Cardiac fibroblast (primary cell): Measurements from ENCODE around the gene PLXDC2.

Experiments used
- DNase-seq, 2 donors: peaks; one replicate each; pipeline versions ENCODE4 v3.0.0 to v3.0.0-alpha.2; 2010; ENCODE audit warnings: low read depth in 2 of 2
- H3K4me3 ChIP-seq, 2 donors: replicated peaks in 1 of 2; 1 replicate in 1 of 2; 2 replicates in 1 of 2; pipeline ENCODE4 v1.5.1; 2011; ENCODE audit warnings: low read depth in 2 of 2, low read length in 2 of 2, mild to moderate bottlenecking in 2 of 2, moderate library complexity in 1 of 2
- TF ChIP-seq, protein P1 (sequence below): IDR thresholded peaks from one replicate; pipeline ENCODE4 v1.5.1; 2011; ENCODE audit warnings: low read depth, mild to moderate bottlenecking, low read length, inconsistent platforms

PLXDC2 gene

DNA sequence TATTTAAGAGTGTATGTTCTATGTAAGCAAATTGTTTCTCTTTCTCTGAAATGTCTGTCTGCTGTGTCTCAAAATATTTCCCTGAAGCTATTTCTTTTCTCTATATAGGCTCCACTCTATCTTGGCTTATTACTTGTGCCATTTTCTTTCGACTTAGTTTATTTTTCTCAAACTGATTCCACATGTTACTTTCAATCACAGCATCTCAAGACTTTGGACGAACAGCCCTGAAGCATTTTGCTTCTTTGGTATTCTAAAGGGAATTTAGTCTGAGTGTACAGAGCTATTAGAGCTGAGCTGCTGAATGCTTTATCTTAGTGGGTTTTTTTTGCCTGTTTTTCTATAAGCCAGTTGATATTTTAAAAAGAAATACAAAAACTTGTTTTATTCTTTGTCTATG lies 95.7 kb downstream of the PLXDC2 start:
- no peak overlapping the region for H3K4me3 ChIP-seq
- TF ChIP-seq, protein P1, sequence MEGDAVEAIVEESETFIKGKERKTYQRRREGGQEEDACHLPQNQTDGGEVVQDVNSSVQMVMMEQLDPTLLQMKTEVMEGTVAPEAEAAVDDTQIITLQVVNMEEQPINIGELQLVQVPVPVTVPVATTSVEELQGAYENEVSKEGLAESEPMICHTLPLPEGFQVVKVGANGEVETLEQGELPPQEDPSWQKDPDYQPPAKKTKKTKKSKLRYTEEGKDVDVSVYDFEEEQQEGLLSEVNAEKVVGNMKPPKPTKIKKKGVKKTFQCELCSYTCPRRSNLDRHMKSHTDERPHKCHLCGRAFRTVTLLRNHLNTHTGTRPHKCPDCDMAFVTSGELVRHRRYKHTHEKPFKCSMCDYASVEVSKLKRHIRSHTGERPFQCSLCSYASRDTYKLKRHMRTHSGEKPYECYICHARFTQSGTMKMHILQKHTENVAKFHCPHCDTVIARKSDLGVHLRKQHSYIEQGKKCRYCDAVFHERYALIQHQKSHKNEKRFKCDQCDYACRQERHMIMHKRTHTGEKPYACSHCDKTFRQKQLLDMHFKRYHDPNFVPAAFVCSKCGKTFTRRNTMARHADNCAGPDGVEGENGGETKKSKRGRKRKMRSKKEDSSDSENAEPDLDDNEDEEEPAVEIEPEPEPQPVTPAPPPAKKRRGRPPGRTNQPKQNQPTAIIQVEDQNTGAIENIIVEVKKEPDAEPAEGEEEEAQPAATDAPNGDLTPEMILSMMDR: no peak
- DNase-seq: no peak

DNA sequence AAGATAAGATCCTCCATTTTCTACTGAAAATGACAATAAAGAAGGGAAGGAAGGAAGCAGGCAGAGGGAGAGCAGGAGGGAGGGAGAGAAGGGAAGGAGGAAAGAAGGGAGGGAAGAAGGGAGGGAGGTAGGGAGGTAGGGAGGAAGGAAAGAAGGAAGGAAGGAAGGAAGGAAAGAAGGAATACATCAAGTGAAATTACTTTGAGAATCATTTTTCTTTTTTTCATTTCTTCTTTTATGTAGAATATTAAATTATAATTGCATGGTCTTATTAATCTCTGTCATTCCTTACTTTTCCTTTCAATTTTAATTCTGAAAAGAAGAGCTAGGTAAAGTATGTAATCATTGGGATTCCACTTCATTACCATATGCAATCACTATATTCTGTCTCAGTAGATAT lies 97.8 kb downstream of the PLXDC2 start:
- TF ChIP-seq, protein P1: no peak
- no peak for DNase-seq
- no peak overlapping the region for H3K4me3 ChIP-seq

DNA sequence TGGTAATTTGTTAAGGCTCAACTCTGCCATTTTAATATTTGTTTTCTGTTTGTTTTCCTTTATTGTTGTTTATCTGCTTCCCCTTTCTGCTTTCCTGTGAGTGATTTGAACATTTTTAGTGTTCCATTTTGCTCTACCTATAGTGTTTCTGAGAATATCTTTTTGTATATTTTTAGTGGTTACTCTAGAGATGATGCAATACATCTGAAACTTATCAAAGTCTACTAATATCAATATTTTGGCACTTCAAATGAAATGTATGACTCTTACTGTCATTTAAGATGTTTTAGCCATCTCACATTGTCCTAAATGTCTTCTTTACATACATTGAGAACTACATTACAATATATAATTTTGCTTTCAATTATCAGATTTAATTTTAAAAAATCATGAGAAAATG lies 98.9 kb downstream of the PLXDC2 start:
- H3K4me3 ChIP-seq: no peak overlapping the region
- DNase-seq: no peak
- TF ChIP-seq, protein P1: no peak

DNA sequence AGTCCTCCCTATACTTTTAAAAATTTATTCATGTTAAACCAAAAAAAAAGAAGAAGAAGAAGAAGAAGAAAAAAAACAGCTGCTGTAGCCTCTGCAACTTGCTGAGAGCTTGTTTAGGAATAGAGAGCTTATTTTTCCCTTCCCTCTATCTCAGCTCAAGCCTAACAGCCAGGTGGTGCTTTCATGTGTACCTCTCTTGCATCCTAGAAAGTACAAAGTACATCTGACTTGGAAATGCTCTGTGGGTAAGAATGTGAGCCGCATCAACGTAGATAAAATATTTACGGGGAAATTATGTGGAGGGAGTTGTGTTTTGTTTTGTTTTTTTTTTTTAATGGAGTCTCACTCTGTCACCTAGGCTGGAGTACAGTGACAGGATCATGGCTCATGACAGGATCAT lies 99.6 kb downstream of the PLXDC2 start:
- DNase-seq: no peak
- no peak overlapping the region for H3K4me3 ChIP-seq
- TF ChIP-seq, protein P1: no peak

DNA sequence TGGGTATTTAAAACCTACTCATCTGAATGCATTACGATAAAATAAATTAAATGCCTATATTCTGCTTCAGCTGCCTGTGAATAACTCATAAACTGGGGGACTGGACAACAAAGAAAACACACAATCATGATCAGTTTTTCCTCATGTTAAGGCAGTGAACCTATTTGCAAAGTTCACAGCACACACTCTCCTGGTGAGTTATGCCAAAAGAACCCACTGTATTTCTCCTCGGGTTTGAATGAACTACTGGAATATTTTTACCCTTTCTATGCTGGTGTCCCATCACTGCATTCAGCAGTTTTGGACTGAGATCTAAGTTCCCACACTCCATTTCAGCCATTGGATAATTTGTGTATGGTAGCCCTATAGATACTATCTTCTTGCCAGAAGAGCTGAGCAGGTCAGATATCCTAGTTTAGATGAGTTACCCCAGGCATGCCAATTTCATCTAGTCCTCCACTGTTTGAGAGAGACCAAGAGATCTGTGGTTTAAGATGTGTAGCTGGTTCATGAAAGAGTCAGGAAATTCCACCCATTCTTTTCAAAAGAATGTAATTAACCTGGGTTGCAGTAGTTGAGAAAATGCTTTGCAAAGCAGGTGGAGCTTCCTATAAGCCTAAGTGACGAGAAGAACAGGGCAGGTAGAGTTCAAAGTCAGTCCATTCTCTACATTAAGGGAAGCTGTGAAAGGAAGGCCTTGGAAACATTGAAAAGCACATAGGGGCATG lies 101.7 kb downstream of the PLXDC2 start:
- H3K4me3 ChIP-seq: no peak overlapping the region
- TF ChIP-seq, protein P1: no peak
- peak in 1 of 2 donors; percentile 25 for DNase-seq

DNA sequence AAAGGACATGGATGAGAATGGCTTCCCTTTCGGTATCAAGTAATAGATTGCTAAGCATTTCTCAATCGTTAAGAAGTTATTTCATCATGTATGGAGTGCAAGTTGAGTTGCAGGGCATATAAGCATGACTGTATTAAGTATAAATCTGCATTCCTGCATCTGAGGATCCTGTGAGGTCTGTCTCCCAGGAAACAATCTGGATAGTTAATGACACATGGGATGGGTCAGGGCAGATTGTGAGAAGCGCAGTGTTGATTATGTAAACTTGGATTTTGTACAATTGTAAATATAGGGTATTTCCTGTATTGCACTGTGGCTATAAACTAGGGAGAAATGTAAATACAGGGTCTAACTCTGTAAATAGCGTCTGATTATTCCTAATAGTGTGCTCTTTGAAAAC lies 102.6 kb downstream of the PLXDC2 start:
- TF ChIP-seq, protein P1: no peak
- peak; percentile 55 to 66 for DNase-seq
- H3K4me3 ChIP-seq: no peak overlapping the region

DNA sequence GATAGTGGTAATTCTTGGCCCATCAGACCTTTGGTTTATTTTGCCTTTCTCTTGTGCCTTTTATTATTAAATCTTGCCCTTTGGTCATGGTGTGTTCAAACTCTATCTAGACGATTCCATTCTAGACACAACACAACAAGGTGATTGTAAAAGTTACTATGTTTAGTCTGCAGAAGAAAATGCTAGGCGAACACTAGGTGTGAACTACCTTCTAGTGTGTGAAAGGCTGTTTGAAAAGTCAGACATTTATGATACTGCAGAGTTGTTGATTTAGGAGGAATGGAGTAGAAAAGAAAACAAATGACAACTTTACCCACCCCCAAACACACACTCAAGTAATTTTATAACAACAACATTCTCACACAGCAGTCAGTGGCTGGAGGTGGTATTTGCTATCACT lies 103.4 kb downstream of the PLXDC2 start:
- DNase-seq: no peak
- H3K4me3 ChIP-seq: no peak overlapping the region
- TF ChIP-seq, protein P1: no peak
